Fibroblast of lung (primary cell): ENCODE data around the gene ENKUR. TPM values are rescaled to one million over a fixed set of nuclear protein-coding genes. Genes with fewer than 3 reads are reported as not detected.
A peak's percentile ranks its signal among the peaks of the same experiment; 100 is the strongest.

Source experiments
- DNase-seq, 2 donors: peaks; one replicate each; pipeline versions ENCODE4 v3.0.0 to v3.0.0-alpha.2; 2010; ENCODE audit warnings: low read depth in 2 of 2
- H2AFZ ChIP-seq: 2 replicates; pipeline ENCODE4 v1.5.1; 2012; ENCODE audit warnings: low read length, control low read depth, inconsistent platforms
- H3K27ac ChIP-seq: 2 replicates; pipeline ENCODE4 v1.5.1; 2011; ENCODE audit warnings: low read length, control low read depth; ENCODE audit not compliant: insufficient read depth
- H3K27me3 ChIP-seq: 2 replicates; pipeline ENCODE4 v1.5.1; 2011; ENCODE audit warnings: mild to moderate bottlenecking, low read length; ENCODE audit not compliant: control insufficient read depth, insufficient read depth
- H3K36me3 ChIP-seq: 2 replicates; pipeline ENCODE4 v1.5.1; 2011; ENCODE audit warnings: low read length; ENCODE audit not compliant: control insufficient read depth, insufficient read depth
- H3K4me1 ChIP-seq: 2 replicates; pipeline ENCODE4 v1.5.1; 2011; ENCODE audit warnings: low read length; ENCODE audit not compliant: control insufficient read depth, insufficient read depth; ENCODE audit errors: extremely low read depth
- H3K4me2 ChIP-seq: 2 replicates; pipeline ENCODE4 v1.5.1; 2011; ENCODE audit warnings: low read length, control low read depth; ENCODE audit not compliant: insufficient read depth; ENCODE audit errors: extremely low read depth
- H3K4me3 ChIP-seq, 4 experiments: fragments of 200-600 bp in 1 of 4; sonication (generic) in 1 of 4; replicated peaks in 1 of 4; 2 replicates each; pipeline ENCODE4 v1.5.1; 2011 to 2016; ENCODE audit warnings: low read length in 4 of 4, low read depth in 3 of 4, mild to moderate bottlenecking in 3 of 4, control low read depth in 2 of 4, inconsistent platforms in 1 of 4, mixed read lengths in 1 of 4; ENCODE audit not compliant: insufficient read depth in 1 of 4; ENCODE audit errors: control extremely low read depth in 1 of 4
- H3K79me2 ChIP-seq: 2 replicates; pipeline ENCODE4 v1.5.1; 2012; ENCODE audit warnings: mild to moderate bottlenecking, low read length, inconsistent platforms; ENCODE audit not compliant: control insufficient read depth, insufficient read depth
- H3K9ac ChIP-seq: 2 replicates; pipeline ENCODE4 v1.5.1; 2011; ENCODE audit warnings: mild to moderate bottlenecking, low read length, control low read depth; ENCODE audit not compliant: insufficient read depth
- H3K9me3 ChIP-seq: 2 replicates; pipeline ENCODE4 v1.5.1; 2012; ENCODE audit warnings: low read depth, low read length; ENCODE audit not compliant: control insufficient read depth, insufficient read depth
- H4K20me1 ChIP-seq: 2 replicates; pipeline ENCODE4 v1.5.1; 2011; ENCODE audit warnings: low read length; ENCODE audit not compliant: control insufficient read depth, insufficient read depth; ENCODE audit errors: extremely low read depth
- CTCF ChIP-seq, 2 donors: IDR thresholded peaks in 1 of 2; conservative IDR thresholded peaks in 1 of 2; 1 replicate in 1 of 2; 2 replicates in 1 of 2; pipeline ENCODE4 v1.5.1; 2011 to 2012; ENCODE audit warnings: low read length in 2 of 2, control low read depth in 1 of 2, inconsistent platforms in 1 of 2, low read depth in 1 of 2, mild to moderate bottlenecking in 1 of 2
- EZH2 ChIP-seq: IDR thresholded peaks from 2 replicates; pipeline ENCODE4 v1.5.1; 2012; ENCODE audit warnings: low read length, control low read depth, mild to moderate bottlenecking; ENCODE audit errors: missing control alignments
- polyA plus RNA-seq, 2 donors: library from polyadenylated mRNA; depleted of rRNA in 1 of 2; stranded (reverse) in 1 of 2; unstranded in 1 of 2; fragments of >200 nt; gene quantifications; 2 replicates each; pipeline ENCODE4 v1.2.1, GENCODE V29; 2011 to 2012; ENCODE audit warnings: missing spikeins in 1 of 2
- total RNA-seq: library from RNA; depleted of rRNA; stranded (reverse); fragments of >200 nt; gene quantifications from 2 replicates; pipeline ENCODE4 v1.2.1, GENCODE V29; 2014

The ENKUR gene
- total and polyA plus RNA-seq, 2 donors (not counting 1 experiment from before 2014, with no cell fraction given), result 0.06 to 0.17 TPM

GRCh38 chr10:24998044-24998443 lies 17.9 kb downstream of the ENKUR start:
- Histone ChIP-seq H3K79me2 (no peaks in the 10 kb centered on the region), H3K9me3 (no peaks in the 10 kb centered on the region), H3K27ac (no peak overlapping the region), H3K27me3 (no peaks in the 10 kb centered on the region), H2AFZ (no peak overlapping the region), H3K9ac (no peak overlapping the region), H4K20me1 (no peaks in the 10 kb centered on the region), H3K4me1 (no peaks in the 10 kb centered on the region), H3K36me3 (no peaks in the 10 kb centered on the region), H3K4me3 (no peak overlapping the region), H3K4me2 (no peak overlapping the region)
- TF ChIP-seq CTCF (conservative IDR thresholded peaks at IDR 0.05 in 1 of 2, IDR thresholded peaks at IDR 0.05 in 1 of 2; ENCODE audit: low read depth in 1 of 2, low read length in 2 of 2), result no peak
- no peak for TF ChIP-seq EZH2
- DNase-seq, result no peak

DNA sequence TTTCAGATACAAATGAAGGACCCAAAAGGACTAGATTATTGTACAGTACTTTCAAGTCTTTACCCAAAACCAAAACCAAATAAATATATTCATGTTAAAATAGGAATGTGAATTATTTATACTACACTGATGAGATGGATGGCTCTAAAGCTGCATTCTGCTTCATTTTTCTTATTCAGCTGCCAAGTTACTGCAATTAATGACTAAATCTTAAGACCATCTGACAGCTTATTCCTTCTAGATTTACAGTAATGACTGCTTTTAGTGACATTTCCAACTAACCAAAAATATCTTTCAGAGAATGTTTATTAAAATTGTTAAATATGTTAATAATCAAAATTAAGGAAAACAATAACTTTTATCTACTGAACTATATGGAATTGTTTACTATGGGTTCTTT lies 20.9 kb downstream of the ENKUR start:
- H3K79me2 ChIP-seq, result no peaks in the 10 kb centered on the region
- H3K4me3 ChIP-seq, result no peak overlapping the region
- no peaks in the 10 kb centered on the region for H3K4me1 ChIP-seq
- no peak overlapping the region for H3K9ac ChIP-seq
- no peaks in the 10 kb centered on the region for H4K20me1 ChIP-seq
- H3K36me3 ChIP-seq, result no peaks in the 10 kb centered on the region
- H2AFZ ChIP-seq, result no peak overlapping the region
- H3K27ac ChIP-seq, result no peak overlapping the region
- no peak for DNase-seq
- no peaks in the 10 kb centered on the region for H3K9me3 ChIP-seq
- no peak overlapping the region for H3K4me2 ChIP-seq
- H3K27me3 ChIP-seq, result no peaks in the 10 kb centered on the region
- TF ChIP-seq EZH2 (no peak), CTCF (conservative IDR thresholded peaks at IDR 0.05 in 1 of 2, IDR thresholded peaks at IDR 0.05 in 1 of 2; ENCODE audit: low read depth in 1 of 2, low read length in 2 of 2) (no peak)

DNA sequence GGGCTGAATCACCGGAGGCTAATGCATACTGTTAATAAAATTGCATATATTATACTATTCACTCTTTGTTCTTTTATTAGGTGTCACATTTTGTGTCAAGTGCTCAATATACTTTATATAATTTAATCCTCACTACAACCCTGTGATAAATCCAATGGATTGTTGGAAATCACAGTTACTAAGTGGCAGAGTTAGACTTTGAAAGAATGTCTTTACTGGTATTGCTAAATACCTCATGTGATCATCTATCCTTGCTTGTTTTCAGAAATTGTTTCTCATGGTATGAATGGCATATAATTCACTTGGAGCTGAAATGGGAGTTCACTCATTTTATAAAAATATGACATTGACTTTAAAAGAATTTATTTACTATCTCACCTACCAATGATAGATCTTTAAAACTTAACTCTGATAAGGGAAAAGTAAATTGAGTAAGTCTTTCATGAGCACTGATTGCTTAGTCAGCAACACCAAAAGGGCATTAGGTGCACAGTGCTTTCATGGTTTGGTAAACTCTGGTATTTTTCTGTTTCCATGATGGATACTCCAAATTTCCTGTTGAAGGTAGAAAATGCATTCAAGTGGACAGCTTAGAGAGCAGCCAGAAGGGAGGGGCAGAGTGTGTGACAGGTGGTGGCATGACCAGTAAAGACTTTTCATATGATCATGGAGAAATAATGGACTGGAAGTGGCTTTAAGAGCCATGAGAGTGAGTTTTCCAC lies 22.6 kb downstream of the ENKUR start:
- peak in 1 of 2 donors; percentile 7 for DNase-seq
- Histone ChIP-seq H3K9ac (no peak overlapping the region), H3K27me3 (no peaks in the 10 kb centered on the region), H3K27ac (no peak overlapping the region), H3K36me3 (no peaks in the 10 kb centered on the region), H3K79me2 (no peaks in the 10 kb centered on the region), H3K4me1 (no peaks in the 10 kb centered on the region), H2AFZ (no peak overlapping the region), H3K9me3 (no peaks in the 10 kb centered on the region), H4K20me1 (no peaks in the 10 kb centered on the region), H3K4me2 (no peak overlapping the region), H3K4me3 (no peak overlapping the region)
- TF ChIP-seq CTCF (conservative IDR thresholded peaks at IDR 0.05 in 1 of 2, IDR thresholded peaks at IDR 0.05 in 1 of 2; ENCODE audit: low read depth in 1 of 2, low read length in 2 of 2) (no peak), EZH2 (no peak)
